HG03064 (cell line): ENCODE measurements around the gene KBTBD8.
A peak's percentile ranks its signal among the peaks of the same experiment; 100 is the strongest.

Experiments
- ATAC-seq: cut with Tn5 transposase; IDR thresholded peaks from one replicate; pipeline ENCODE4 v1.9.1; 2021; ENCODE audit warnings: low read depth; ENCODE audit not compliant: unreplicated experiment

The KBTBD8 gene

DNA sequence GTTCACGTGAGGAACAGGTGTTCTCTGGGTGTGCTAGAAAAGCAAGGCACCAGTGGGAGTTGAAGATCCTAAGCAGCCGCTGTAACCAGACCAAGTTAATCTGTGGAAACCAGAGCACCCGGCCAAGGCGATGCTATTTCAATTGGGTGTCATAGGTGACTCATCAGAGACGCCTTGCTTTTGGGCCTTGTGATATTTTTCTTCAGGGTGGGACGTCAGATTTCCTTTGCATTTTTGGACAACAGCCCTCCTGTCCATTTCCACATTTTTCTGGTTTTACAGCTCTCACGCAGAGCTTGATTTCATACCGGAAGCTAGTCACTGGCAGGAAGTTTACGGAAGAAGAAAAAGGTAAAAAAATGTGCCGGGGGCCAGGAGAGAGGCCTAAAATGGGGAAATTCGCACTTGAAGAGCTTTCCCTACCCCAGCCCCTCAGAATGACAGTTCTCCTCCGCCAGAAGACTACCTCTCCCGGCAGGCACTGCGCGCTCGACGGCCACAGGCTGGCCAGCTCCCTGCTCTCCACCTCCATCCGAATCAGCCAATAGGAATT, 471 bp upstream of the KBTBD8 start:
- ATAC-seq, result no peak

DNA sequence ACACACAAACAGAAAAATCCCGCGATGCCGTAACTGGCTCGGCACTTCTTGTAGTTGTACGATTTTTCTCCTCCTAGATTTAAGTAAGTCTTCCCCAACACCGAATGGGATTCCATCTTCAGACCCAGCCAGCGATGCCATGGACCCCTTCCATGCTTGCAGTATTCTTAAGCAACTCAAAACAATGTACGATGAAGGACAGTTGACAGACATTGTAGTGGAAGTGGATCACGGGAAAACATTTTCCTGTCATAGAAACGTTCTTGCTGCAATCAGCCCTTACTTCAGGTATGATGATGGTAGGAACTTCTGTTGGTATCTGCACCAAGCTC, 763 bp downstream of the KBTBD8 start:
- no peak for ATAC-seq

DNA sequence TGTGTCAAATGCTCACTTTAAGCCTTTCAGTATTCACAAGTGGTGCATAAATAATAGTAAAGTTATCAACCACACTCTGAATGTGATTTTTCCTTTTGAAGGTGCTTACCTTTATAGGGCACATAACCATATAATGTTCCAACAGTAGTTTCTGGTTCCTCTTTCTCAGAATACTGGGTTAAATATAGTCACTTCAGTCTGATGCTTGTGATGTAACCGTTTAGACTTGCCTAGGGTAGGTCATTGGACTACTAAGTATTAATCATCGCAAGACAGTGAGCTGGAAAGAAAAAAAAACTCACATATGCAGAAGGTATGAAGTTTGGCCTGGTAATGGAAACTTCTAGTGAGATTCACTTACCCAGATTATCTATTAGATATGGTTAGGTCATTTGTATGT, 1.9 kb downstream of the KBTBD8 start:
- ATAC-seq, result peak; percentile 29

DNA sequence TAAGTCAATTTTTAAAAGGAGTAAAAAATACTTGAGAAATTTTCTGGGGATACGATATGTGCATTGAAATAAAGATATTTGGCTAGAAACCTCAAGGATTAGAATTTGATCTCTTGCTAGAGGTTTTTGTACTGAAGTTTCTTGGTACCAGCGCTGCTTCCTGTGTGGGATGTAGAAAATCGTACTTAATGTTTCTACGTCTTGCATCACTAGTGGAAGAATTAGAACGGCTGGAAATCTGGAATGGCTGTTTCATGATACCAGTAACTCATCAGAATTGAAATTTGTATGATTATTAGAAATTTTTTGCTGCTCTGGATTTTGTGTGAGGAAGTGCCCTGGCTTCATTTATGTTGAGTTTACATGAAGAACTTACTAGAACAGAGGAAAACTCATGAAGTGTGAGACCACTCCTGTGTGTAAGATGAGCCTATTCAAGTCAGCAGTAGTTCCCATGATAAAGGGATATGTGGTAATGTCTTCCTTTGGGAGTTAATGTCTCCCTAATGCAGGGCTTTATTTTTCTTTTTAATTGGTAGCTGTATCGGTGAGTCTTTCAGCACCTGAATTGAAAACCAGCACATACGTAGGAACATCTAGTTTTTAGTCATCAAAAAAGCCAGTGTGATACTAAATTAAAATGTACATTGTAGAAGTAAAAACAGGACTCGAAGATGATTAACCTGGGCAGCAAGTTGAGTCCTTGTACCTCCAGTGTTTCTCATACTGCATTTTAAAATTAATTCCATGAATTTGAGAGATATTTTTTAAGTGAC, 3.2 kb downstream of the KBTBD8 start:
- ATAC-seq, result no peak

DNA sequence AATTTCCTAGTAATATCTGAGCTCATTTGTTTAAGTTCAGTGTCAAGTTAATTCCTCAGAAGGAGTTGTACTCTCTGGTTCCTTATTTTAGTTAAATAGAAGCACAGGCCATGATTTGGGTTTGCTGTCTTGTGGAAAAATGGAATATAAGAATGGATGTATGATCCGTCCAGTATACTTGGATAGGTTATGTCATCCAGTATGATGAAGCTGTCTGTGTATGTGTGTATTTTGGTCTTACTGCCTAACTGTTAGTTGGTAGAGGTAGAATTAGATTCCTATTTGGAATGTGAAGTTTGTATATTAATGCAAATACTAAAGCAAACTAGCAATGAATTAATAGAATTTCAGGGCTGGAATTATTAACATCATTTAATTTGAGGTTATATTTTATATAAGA, 7.9 kb downstream of the KBTBD8 start:
- ATAC-seq, result no peak

DNA sequence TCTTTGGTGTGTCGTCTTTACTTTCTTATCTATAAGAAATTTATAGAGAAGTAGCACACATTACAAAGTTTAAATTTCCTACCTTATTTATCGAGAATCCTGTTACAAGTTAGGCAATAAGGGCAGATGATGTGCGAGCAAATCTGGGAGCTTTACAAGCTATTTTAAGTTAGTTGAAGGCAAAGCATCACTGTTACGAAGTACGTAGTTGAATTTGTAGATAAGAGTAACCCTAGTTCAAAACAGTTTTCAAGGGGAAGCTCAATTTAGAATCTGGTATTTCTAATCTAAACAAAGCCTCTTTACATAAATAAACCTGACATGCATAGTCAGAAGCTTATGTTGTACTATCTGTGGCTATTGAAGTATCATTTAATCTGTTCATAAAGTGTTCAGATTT, 8.4 kb downstream of the KBTBD8 start:
- no peak for ATAC-seq

DNA sequence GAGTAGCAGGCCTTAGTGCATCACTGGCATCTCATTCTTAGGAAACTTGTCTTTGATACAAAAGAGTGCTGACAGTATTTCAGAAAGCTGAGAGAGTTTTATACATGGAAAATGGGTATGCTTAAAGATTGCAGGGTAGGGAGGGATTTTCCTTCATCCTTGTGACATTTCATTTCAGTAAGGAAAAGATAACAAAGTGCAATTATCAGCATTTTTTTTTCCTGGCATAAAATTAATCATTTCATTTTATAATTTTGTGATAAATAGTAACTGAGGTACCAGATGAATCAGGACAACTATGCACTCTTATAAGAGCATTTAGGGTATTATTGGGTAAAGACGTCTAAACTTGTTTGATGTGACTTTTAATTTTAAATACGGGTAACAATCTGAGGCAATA, 10.3 kb downstream of the KBTBD8 start:
- no peak for ATAC-seq

DNA sequence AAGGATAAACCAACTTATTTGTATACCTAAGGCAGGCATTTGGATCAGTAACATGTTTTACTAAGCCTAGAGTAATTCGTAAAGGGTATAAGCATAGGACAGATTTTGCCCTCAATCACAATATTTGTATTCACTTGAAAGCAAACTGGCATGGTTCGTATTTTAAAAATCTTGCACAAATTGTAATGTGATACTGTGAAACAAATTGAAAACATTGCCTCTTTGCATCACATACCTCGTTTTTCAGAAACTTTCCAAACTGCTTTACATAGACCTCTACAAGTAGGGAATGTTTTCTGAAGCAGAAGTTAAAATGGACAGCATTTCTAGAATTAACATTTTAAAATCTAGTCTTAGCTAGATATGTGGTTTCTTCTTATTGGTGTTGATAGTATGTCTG, 11.6 kb downstream of the KBTBD8 start:
- no peak for ATAC-seq

DNA sequence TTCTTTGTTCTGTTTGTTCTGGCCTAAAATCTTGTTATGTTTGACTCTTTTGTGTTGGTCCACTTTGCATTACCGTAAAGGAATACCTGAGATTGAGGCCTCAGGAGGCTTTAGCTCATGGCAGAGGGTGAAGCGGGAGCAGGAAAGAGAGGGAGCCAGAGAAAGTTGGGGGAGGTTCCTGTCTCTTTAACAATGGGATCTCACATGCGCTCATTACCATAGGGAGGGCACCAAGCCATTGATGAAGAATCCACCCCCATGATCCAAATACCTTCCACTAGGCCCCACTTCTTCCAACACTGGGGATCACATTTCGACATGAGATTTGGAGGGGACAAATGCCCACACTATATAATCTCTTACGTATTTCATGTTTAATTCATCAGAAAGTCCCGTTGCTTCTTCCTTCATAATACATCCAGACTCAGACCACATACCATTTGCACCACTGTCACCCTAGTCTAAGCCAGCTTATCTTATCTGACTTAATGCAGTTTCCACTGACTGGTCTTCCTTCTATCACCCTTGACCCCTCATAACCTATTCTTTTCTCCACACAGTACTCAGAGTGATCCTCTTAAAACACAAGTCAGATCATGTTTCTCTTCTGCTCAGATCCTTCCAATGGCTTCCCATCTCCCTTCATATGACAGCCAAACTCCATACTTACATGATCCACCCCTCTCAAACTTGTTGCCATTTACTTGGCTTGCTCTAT, 13.5 kb downstream of the KBTBD8 start:
- no peak for ATAC-seq

DNA sequence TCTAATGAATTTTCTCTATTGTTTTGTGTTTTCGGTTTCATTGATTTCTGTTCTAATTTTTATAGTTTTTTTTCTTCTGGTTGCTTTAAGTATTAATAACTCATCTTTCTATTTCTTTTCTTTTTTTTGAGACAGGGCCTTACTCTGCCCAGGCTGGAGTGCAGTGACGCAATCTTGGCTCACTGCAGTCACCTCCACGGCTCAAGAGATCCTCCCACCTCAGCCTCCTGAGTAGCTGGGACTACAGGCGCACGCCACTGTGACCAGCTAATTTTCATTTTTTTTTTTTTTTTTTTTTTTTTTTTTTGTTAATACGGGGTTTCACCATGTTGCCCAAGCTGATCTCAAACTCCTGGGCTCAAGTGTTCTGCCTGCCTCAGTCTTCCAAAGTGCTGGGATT, 14.5 kb downstream of the KBTBD8 start:
- no peak for ATAC-seq

DNA sequence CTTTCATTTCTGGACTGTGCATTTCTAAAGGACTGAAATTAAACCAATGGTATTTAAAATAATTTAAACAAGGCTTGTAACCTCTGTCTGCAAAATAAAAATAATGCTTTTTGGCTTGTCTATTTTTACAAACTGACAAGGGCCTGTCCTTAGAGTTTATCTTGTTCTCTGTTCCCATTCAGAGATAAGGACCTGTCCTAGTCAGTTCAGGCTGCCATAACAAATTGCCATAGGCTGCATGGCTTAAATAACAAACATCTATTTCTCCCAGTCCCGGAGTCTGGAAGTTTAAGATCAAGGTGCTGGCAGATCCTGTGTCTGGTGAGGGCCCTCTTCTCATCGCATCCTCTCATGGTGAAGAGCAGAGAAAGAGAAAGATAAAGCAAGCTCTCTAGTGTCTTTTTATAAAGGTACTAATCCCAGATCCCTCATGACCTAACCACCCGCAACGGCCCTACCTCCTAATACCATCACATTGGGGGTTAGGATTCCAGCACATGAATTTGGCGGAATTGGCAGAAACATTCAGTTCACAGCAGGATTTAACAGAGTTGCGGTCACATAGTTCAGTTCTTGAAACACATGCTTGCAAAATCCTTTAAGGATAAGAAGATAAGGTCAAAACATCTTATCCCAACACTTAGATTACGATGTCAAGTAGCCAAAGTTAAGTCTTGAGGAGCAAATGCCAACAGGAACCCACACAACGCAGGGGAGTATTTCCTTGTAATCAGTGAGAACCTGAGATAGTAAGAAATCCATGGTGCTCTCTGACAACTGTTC, 17.8 kb downstream of the KBTBD8 start:
- no peak for ATAC-seq

DNA sequence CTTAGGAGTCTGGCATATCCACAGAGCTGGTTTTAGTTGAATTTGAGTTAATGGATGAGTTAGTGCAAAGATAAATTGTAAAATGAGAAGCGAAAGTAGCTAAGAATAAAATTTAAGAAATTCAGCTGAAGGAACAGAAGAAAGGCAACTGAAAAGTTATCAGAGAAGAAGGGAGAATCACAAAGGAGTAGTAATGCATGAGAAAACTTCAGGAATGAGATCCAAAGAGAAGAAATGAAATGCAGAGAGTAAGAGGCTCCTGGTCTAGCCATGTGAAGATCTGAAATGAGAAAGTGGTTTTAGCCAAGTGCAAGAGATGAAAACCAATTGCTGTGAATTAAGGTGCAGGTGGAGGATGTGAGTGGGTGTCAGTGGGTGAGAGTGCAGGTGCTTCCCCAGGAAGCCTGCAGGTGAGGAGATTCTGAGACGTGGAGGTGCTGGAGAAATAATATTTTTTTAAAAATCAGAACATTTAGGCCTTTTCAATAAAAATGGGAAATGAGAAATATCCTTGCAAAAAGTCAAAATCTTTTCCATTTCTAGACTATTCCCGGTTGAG, 18.5 kb downstream of the KBTBD8 start:
- ATAC-seq, result peak; percentile 40

DNA sequence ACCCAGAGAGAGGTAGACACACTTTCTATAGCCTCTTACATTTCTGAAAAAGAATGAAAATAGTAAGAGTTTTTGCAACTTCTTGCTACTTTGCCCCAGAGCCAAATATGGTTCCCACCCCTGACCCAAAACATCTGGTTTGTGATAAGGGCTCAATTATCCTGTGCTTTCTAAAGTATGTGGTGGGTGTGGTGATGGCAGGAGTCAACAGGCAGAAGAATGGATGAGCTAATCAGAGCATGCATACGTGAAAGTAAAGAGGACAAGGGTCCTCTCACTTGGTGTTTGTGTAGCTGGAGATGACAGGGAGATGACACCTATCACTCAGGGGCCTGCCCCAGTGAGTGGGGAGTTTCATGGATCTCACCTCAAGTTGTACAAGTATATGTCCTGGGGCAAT, 19.1 kb downstream of the KBTBD8 start:
- ATAC-seq, result no peak

DNA sequence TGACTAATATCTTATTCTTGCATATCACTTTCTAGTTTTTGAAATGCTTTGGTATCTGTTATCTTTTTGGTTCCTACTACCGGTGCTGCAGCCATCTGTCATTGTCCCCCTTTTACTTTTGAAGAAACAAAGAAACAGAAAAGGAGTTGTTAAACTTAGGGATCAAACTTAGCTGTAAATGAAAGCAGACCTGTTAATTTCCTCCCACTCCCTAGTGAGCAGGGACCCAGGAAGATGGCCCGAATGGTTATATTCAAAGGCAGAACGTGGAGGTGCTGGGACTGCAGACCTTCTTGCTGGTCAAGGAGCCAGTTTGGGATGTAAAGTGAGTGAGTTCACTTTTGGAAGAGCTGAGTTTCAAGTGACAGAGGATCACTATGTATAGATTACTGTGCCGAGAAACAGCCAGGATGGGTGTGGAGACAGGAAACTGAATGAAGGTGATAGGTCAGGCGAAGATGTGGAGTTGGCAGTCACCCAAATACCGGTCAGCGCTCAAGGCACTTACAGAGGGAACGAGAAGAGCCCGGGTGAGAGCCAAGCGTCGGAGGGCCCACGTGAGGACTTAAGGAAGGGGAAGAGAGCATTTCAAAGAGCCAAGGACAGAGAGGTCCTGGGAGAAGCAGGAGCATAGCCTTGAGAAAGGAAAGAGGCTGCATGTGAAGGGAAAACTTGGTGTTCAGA, 20.1 kb downstream of the KBTBD8 start:
- no peak for ATAC-seq

DNA sequence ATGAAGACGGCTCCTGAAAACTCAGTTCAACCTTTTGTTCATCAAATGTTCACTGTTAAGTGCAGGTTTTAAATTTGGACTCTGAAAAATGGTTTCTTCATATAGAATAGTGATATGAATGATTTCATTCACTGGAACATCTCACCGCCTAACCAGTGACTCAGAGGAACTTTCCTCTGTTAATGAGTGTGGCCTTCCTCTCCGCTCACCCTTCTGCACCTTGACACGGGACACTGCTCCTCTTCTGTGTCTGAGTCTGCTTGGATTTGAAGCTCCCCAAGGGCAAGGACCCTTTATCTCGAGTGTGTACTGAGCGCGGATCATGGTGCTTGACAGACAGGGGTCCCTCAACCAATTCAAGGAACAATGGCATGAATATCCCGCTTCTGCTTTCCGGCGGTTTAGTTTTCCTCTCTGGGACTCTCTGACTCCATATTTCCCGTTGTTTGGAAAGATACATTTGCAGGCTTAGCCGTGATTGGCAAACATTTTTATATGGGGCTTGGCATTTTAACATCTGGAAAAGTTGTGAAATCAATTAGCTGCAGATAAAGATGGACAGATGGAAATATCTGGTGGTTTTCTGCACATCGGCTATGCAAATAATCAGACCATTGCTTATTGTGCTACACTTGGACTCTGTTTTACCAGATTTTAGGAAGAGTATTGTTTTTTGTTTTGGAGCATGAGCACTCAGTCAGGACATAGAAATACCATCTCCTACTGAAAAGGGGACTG, 20.9 kb downstream of the KBTBD8 start:
- ATAC-seq, result no peak

DNA sequence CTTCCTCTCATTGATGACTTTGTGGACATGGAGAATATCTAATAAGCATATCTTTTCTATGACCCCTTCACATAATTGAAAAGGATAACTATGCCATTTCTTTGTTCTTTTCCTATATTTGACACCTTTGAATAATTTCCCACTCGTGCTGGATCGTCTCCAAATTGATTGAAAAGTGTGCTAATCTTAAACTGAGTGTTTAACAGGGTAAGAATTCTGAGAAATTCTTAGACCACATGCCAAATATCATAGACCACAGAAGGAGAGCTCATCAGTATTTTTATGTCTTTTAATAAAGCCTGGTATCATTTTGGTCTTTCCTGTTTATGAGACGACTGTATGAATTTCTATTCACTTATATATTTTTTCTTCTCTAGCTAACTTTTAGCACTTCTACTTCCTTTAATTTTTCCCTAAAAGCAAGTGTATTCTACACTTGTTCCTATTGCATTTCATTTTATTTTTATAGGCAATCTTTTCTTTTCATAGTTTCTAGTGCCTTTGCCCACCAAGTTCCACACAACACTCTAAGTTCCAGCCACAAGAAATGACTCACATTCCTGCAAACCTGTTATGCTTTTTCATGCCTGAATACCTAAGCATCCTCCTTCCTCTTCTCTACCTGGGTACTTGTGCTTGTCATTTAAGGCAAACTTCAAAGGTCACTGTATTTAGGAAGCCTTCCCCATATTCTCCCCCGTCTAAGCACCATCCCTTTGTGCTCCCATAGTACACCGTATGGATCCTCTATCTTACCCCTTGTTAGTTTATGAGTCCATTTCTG, 30.1 kb downstream of the KBTBD8 start:
- no peak for ATAC-seq

DNA sequence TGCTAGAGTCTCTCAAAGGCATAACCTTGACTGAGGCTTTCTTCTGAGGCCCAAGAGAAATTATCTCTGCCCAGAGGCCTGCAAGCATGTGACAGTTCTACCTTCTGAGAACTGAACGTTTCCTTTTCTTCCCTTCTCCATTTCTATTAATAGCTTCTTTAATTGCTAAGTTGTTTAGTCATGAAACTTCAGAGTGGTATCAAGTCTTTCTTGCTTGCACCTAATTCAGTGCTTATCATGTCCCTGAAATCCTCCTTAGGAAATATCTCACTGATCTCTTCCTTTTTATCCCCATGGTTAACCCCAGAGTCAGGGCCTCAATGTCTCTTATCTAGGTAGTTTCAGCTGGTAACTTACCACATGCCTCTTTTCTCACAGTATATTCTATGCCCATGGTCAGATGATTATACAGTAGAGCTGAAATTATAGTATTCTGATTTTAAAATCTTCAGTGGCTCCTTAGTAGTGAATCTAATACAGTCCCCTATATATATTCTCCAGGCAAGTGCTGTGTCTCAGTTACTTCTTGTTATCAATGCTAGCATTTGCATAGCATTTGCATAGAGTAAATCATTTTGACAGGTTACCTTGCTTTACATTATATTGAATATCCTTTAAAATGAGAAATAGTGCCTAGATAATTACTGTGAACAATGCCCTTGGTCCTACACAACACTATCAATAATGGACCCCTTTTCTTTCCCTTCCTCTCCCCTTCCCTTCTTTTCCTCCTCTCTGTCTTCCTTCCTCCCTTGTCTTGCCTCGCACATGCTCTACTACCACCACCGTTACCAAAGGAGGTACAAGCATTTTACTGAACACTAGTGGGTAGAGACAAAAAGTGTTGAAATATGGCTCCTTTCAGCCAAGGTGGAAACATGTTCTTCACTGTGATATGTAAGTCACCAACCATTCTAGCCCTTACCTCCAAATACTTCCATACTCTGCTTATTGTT, 33.0 kb downstream of the KBTBD8 start:
- ATAC-seq, result peak; percentile 85

DNA sequence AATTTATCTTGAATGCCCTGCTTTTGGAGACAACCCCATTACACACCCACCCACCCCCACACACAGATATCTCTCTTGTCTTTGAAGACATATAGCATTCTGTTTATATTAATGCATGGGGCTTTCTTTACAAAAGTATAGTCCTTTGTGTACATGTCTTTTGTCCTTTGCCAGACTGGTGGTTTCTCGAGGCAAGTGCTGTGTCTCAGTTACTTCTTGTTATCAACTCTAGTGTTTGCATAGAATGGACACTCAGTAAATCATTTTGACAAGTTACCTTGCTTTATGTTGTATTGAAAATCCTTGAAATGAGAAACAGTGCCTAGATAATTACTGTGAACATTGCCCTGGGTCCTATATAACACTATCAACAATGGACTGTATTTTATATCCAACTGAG, 33.9 kb downstream of the KBTBD8 start:
- no peak for ATAC-seq
